ENCODE measurements around the gene NIPBL.

- TF ChIP-seq EZH2 (IDR thresholded peaks at IDR 0.05) (no peak), CTCF (IDR thresholded peaks at IDR 0.05) (no peak), EZH2phosphoT487 (IDR thresholded peaks at IDR 0.05) (no peak)
Measured at GRCh38 chr5:37045703-37046102, 169.1 kb downstream of the NIPBL start.
